Calu3 (cell line): ENCODE measurements around the gene SLC17A7. TPM values are rescaled to one million over a fixed set of nuclear protein-coding genes. Genes with fewer than 3 reads are reported as not detected.

Experiments
- BruUV-seq: library from RNA; stranded (reverse); fragments of 400-500 nt; replicated peaks from 2 replicates; lab custom pipeline; 2021; lab: Mats Ljungman, UMichigan
- CTCF ChIA-PET: fragments of 300-600 bp; sonication (Branson Sonifier 250); formaldehyde crosslinking; loops from one replicate; lab custom pipeline; 2022; ENCODE audit warnings: antibody characterized with exemption; lab: Charles Lee
- DNase-seq: peaks from one replicate; pipeline ENCODE4 v3.0.0; 2022
- H3K27ac Mint-ChIP-seq: one replicate; pipeline ENCODE4 v1.8.0; 2022; ENCODE audit warnings: mixed read lengths; ENCODE audit not compliant: unreplicated experiment
- H3K27me3 Mint-ChIP-seq: one replicate; pipeline ENCODE4 v1.8.0; 2022; ENCODE audit warnings: mixed read lengths; ENCODE audit not compliant: unreplicated experiment
- H3K36me3 Mint-ChIP-seq: one replicate; pipeline ENCODE4 v1.8.0; 2022; ENCODE audit warnings: mild to moderate bottlenecking, moderate library complexity, mixed read lengths; ENCODE audit not compliant: insufficient read depth, unreplicated experiment
- H3K4me1 Mint-ChIP-seq: one replicate; pipeline ENCODE4 v1.8.0; 2022; ENCODE audit warnings: mild to moderate bottlenecking, low read depth, mixed read lengths; ENCODE audit not compliant: unreplicated experiment
- H3K4me3 Mint-ChIP-seq: one replicate; pipeline ENCODE4 v1.8.0; 2022; ENCODE audit warnings: mild to moderate bottlenecking, low read depth, moderate library complexity, mixed read lengths; ENCODE audit not compliant: unreplicated experiment
- H3K9me3 Mint-ChIP-seq: one replicate; pipeline ENCODE4 v1.8.0; 2022; ENCODE audit warnings: low read depth, mixed read lengths; ENCODE audit not compliant: unreplicated experiment
- intact Hi-C: fragments of 100-400 bp; cut with micrococcal nuclease; formaldehyde crosslinking; loops from one replicate; pipeline ENCODE4 v1.10.0; 2022; ENCODE audit not compliant: unreplicated experiment
- total RNA-seq: library from RNA; stranded (reverse); gene quantifications from 2 replicates; pipeline ENCODE4 v1.2.3, GENCODE V29; 2022
- TF ChIP-seq, protein P1 (sequence below): fragments of 200-600 bp; IDR thresholded peaks from one replicate; pipeline ENCODE4 v1.8.0; 2022; ENCODE audit warnings: antibody characterized with exemption; ENCODE audit not compliant: unreplicated experiment

Gene SLC17A7
- total RNA-seq, 1 experiment from 2014 or later, result not detected

DNA sequence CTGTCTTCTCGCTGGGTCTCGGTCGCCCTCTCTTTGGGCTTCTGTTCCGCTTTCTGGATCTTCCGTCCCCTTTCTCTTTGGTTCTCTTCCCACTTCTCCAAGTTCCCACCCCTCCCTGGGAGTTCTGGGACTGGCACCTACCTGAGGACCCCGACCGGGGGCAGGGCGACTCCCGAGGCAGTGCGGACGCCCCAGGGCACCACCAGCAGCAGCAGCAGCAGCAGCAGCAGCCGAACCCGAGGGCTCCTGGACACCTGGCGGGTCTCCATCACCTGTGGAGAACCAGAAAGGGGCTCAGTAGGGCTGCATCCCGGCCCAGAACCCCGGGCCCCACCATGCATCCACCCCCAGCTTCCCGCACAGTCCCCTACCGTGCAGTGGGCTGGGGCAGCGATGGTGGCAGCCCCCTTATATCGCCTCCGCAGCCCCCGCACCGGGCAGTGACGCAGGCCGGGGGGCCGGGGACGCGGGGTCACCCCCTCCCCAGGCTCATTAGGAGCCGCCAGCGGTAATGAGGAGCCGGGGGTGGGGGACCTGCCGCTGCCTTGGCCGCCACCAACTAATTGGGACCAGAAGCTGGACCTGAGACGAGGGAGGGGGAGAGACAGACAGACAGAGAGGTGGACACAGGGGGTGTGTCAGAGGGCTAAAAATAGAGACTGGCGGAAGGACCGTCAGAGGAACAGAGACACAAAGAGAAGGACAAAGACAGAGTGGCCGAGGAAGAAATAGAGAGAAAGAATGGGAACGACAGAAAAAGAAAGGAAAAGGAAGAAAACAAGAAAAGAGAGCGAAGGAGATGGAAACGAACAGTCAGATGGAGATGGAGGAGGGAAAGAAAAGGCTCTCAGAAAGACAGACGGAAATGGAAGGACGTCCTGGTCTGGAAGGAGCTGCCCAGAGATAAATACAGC, 18.0 kb downstream of the SLC17A7 start, which contains the start of gene PTH2:
Gene PTH2, minus strand, starts transcription at position 371 of the 914 bp plus-strand sequence. Its CDS starts 102 bp downstream, at position 269.
- peaks cover 39% of the 10 kb centered on the region for H3K4me1 Mint-ChIP-seq
- H3K4me3 Mint-ChIP-seq, result no peak within 1 kb of the TSS
- no peak for DNase-seq
- H3K27me3 Mint-ChIP-seq, result peaks cover 100% of the 10 kb centered on the region
- CTCF ChIA-PET, result interaction anchor here (1.0 kb wide), 1 partner anchor 12 kb away, joined by 3 read pairs; no protein-coding TSS in a partner anchor
- H3K27ac Mint-ChIP-seq, result no peak within 1 kb of the TSS
- no peaks in the 10 kb centered on the region for H3K9me3 Mint-ChIP-seq
- BruUV-seq, result no TSS peak
- TF ChIP-seq, protein P1, sequence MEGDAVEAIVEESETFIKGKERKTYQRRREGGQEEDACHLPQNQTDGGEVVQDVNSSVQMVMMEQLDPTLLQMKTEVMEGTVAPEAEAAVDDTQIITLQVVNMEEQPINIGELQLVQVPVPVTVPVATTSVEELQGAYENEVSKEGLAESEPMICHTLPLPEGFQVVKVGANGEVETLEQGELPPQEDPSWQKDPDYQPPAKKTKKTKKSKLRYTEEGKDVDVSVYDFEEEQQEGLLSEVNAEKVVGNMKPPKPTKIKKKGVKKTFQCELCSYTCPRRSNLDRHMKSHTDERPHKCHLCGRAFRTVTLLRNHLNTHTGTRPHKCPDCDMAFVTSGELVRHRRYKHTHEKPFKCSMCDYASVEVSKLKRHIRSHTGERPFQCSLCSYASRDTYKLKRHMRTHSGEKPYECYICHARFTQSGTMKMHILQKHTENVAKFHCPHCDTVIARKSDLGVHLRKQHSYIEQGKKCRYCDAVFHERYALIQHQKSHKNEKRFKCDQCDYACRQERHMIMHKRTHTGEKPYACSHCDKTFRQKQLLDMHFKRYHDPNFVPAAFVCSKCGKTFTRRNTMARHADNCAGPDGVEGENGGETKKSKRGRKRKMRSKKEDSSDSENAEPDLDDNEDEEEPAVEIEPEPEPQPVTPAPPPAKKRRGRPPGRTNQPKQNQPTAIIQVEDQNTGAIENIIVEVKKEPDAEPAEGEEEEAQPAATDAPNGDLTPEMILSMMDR, result no peak
- H3K36me3 Mint-ChIP-seq, result peaks cover 5% of the 10 kb centered on the region
- intact Hi-C loops, result no loop called here

DNA sequence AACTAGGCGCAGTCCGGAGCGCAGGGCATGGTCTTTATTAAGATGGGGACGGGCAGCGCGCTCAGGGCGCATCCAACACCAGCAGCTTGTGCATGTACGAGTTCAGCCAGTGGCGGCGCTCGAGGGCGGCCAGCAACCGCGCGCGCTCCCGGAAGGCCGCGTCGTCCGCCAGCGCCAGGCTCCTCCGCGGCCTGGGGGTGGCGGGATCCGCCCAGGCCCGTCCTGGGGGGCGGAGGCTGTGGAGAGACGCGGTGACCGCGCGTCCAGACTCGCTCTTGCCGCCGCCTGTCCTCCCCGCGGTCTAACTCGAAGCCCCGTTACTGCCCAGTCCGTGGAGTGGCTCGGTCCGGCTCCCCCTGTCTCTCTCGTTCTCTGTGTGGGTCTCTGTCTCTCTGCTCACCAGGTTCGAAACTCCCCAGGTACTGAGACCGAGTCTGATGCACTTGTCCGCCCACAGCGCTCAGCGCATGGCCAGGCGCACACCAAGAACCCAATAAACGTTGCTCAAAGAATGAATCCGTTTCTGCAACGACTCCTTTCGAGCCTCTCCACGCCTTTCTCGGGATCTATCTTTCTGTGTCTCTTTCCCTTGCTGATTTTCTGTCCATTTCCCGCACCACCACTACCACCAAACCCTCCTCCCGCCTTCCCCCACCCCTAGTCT, 18.8 kb downstream of the SLC17A7 start:
- H3K36me3 Mint-ChIP-seq, result peaks cover 5% of the 10 kb centered on the region
- CTCF ChIA-PET, result no interaction called here
- peaks cover 39% of the 10 kb centered on the region for H3K4me1 Mint-ChIP-seq
- DNase-seq, result peak; percentile 31
- peaks cover 100% of the 10 kb centered on the region for H3K27me3 Mint-ChIP-seq
- no peaks in the 10 kb centered on the region for H3K9me3 Mint-ChIP-seq
- no TSS peak for BruUV-seq
- no peak overlapping the region for H3K4me3 Mint-ChIP-seq
- H3K27ac Mint-ChIP-seq, result no peak overlapping the region
- TF ChIP-seq, protein P1, result no peak
- intact Hi-C loops, result no loop called here

DNA sequence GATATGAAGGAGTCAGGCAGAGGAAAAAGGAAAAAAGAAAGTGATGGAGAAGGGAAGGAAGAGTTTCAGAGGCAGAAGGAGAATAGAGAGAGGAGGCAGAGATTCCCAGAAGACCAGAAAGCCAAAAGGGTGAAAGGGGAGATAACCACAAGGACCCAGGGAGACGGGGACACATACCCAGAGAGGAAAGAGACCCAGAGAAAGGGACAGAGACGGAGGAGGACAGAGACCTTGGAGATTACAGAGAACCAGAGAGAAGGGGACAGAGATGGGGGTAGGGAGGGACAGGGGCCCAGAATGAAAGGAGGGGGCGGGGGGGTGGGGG, 19.5 kb downstream of the SLC17A7 start:
- no peak for DNase-seq
- intact Hi-C loops, result no loop called here
- peaks cover 100% of the 10 kb centered on the region for H3K27me3 Mint-ChIP-seq
- no TSS peak for BruUV-seq
- peaks cover 5% of the 10 kb centered on the region for H3K36me3 Mint-ChIP-seq
- no peaks in the 10 kb centered on the region for H3K9me3 Mint-ChIP-seq
- no peak overlapping the region for H3K27ac Mint-ChIP-seq
- CTCF ChIA-PET, result no interaction called here
- peaks cover 35% of the 10 kb centered on the region for H3K4me1 Mint-ChIP-seq
- TF ChIP-seq, protein P1, result no peak
- no peak overlapping the region for H3K4me3 Mint-ChIP-seq

DNA sequence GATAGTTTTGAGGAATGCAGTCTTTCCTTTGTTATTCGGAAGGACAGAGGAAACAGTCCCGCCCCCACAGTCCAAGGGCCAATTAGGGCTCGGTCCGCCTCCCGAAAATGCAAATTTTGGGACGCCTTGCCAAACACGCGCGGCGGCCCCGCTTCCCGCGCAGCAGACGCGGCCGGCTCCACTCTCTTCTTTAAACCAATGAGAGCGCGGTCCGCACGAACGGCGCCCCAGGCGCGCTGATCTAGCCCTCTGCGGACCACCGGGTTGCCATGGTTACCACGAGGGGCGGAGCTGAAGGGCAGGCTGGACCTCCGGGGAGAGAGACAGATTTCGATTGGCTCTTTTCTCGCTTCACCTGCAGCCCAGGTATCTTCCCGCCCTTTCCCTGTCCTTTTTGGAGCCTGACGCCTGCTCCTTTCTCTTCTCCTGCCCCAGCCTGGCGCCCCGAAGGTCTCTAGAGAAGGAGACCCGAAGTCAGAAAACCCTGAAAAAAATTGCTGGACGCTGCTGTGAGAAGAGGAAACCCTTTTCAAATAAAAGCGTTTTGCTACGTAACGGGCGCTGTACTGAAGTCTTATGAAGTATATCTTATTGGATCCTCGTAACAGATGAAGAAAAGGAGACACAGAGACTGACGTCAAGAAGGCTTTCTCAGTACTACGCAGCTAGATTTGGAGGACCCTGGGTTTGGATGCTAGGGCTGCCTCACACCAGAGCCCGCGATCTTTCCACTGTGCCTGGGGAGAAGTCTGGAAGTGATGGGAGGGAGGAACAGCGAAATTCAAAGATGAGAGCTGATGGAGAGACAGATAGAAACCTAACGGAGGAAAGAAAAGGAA, 20.1 kb downstream of the SLC17A7 start:
- H3K27ac Mint-ChIP-seq, result no peak overlapping the region
- no peaks in the 10 kb centered on the region for H3K9me3 Mint-ChIP-seq
- H3K4me1 Mint-ChIP-seq, result peaks cover 30% of the 10 kb centered on the region
- peaks cover 5% of the 10 kb centered on the region for H3K36me3 Mint-ChIP-seq
- no peak for DNase-seq
- no TSS peak for BruUV-seq
- peaks cover 100% of the 10 kb centered on the region for H3K27me3 Mint-ChIP-seq
- no peak overlapping the region for H3K4me3 Mint-ChIP-seq
- CTCF ChIA-PET, result interaction anchor here (0.5 kb wide), 1 partner anchor 893 kb away, joined by 3 read pairs; no protein-coding TSS in a partner anchor
- TF ChIP-seq, protein P1, result no peak
- intact Hi-C loops, result no loop called here
